Measurements from ENCODE around the gene R3HDM2.

GRCh38 chr12:57319678-57320469, 111.0 kb downstream of the R3HDM2 start:
- TF ChIP-seq TAF1 (IDR thresholded peaks at IDR 0.05; ENCODE audit: borderline replicate concordance, insufficient read depth, low read length) = no peak
- TF ChIP-seq POLR2AphosphoS5 (IDR thresholded peaks at IDR 0.05; ENCODE audit: low read depth, low read length) = no peak
- no peak for TF ChIP-seq SIN3A (IDR thresholded peaks at IDR 0.05; ENCODE audit: borderline replicate concordance, insufficient read depth, low read length)
- no peak for TF ChIP-seq REST (IDR thresholded peaks at IDR 0.05; ENCODE audit: insufficient read depth in 1 of 2, low read depth in 2 of 2, low read length in 2 of 2)
- TF ChIP-seq FOXP2 (optimal IDR thresholded peaks at IDR 0.05; ENCODE audit: borderline replicate concordance, extremely low read depth, extremely low read length, insufficient read depth) = no peak

Data from PFSK-1 (cell line).